H1 (cell line): ENCODE measurements around the gene GAR1. TPM values are rescaled to one million over a fixed set of nuclear protein-coding genes. Genes with fewer than 3 reads are reported as not detected.

ENCODE experiments used
- CTCF ChIA-PET: fragments of 300-600 bp; sonication (Branson Sonifier 250); formaldehyde crosslinking; loops from one replicate; lab custom pipeline; 2021; ENCODE audit not compliant: partially characterized antibody; lab: Charles Lee
- POLR2A ChIA-PET: fragments of 300-600 bp; sonication (Branson Sonifier 250); formaldehyde crosslinking; loops from one replicate; lab custom pipeline; 2021; ENCODE audit warnings: inconsistent platforms; ENCODE audit not compliant: partially characterized antibody; lab: Charles Lee
- DNase-seq, 2 experiments: peaks; one replicate each; pipeline versions ENCODE4 v3.0.0 to v3.0.0-alpha.2; 2010 to 2022; ENCODE audit warnings: low spot score in 2 of 2, low read depth in 1 of 2, mixed read lengths in 1 of 2
- FAIRE-seq: peaks from 2 replicates; lab custom pipeline; 2011; peaks lifted over from hg19 to GRCh38; lab: Jason Lieb, UNC
- H2AFZ ChIP-seq: 2 replicates; pipeline ENCODE4 v1.8.1; 2012; ENCODE audit warnings: low read length, inconsistent platforms
- H2AK5ac ChIP-seq: 2 replicates; pipeline ENCODE4 v1.6.1; 2013; ENCODE audit warnings: low read depth, low read length
- H2BK120ac ChIP-seq: replicated peaks from 2 replicates; pipeline ENCODE3; 2013; ENCODE audit warnings: low read depth, low read length, inconsistent platforms
- H2BK12ac ChIP-seq: 2 replicates; pipeline ENCODE4 v1.6.1; 2013; ENCODE audit warnings: low read depth, low read length
- H2BK15ac ChIP-seq: 2 replicates; pipeline ENCODE4 v1.6.1; 2013; ENCODE audit warnings: low read length
- H2BK20ac ChIP-seq: 2 replicates; pipeline ENCODE4 v1.6.1; 2013; ENCODE audit warnings: low read length
- H2BK5ac ChIP-seq: 2 replicates; pipeline ENCODE4 v1.6.1; 2013; ENCODE audit warnings: low read depth, low read length
- H3K14ac ChIP-seq: 2 replicates; pipeline ENCODE4 v1.6.1; 2013; ENCODE audit warnings: inconsistent platforms; ENCODE audit not compliant: insufficient read length
- H3K18ac ChIP-seq: 2 replicates; pipeline ENCODE4 v1.6.1; 2013; ENCODE audit warnings: low read length; ENCODE audit errors: extremely low read depth
- H3K23ac ChIP-seq: 2 replicates; pipeline ENCODE4 v1.6.1; 2013; ENCODE audit warnings: inconsistent platforms; ENCODE audit not compliant: insufficient read length
- H3K23me2 ChIP-seq: 2 replicates; pipeline ENCODE4 v1.6.1; 2013; ENCODE audit warnings: low read depth, low read length
- H3K27ac ChIP-seq: 2 replicates; pipeline ENCODE4 v1.6.1; 2011; ENCODE audit warnings: low read depth, low read length, inconsistent platforms
- H3K27me3 ChIP-seq, 4 experiments: replicated peaks in 1 of 4; 1 replicate in 1 of 4; 2 replicates in 3 of 4; pipeline versions ENCODE4 v1.6.1 to v1.8.1; 2011 to 2013; ENCODE audit warnings: low read length in 3 of 4, mild to moderate bottlenecking in 3 of 4, inconsistent platforms in 2 of 4, mixed read lengths in 2 of 4, moderate library complexity in 1 of 4; ENCODE audit not compliant: control insufficient read depth in 3 of 4, insufficient read depth in 3 of 4; ENCODE audit errors: extremely low read depth in 1 of 4
- H3K36me3 ChIP-seq, 4 experiments: 2 replicates each; pipeline versions ENCODE4 v1.6.1 to v1.8.1; 2011 to 2013; ENCODE audit warnings: mild to moderate bottlenecking in 4 of 4, low read length in 3 of 4, moderate library complexity in 2 of 4, control low read depth in 1 of 4, inconsistent platforms in 1 of 4; ENCODE audit not compliant: insufficient read depth in 4 of 4, control insufficient read depth in 2 of 4
- H3K4ac ChIP-seq: replicated peaks from 2 replicates; pipeline ENCODE3; 2013; ENCODE audit warnings: low read length, low read depth, mixed read lengths, inconsistent platforms; ENCODE audit not compliant: insufficient read length
- H3K4me1 ChIP-seq, 4 experiments: replicated peaks in 1 of 4; 1 replicate in 1 of 4; 2 replicates in 3 of 4; pipeline versions ENCODE4 v1.6.1 to v1.8.1; 2011 to 2013; ENCODE audit warnings: low read length in 3 of 4, inconsistent platforms in 2 of 4, mixed read lengths in 1 of 4; ENCODE audit not compliant: insufficient read depth in 4 of 4, control insufficient read depth in 3 of 4
- H3K4me2 ChIP-seq, 2 experiments: 2 replicates each; pipeline versions ENCODE4 v1.6.1 to v1.8.1; 2011 to 2013; ENCODE audit warnings: low read depth in 2 of 2, low read length in 2 of 2, control low read depth in 1 of 2, inconsistent platforms in 1 of 2, mild to moderate bottlenecking in 1 of 2; ENCODE audit not compliant: insufficient read depth in 1 of 2
- H3K4me3 ChIP-seq, 4 experiments: fragments of 200-600, 300-600 bp in 1 of 4; sonication (generic), shearing (Covaris generic), sonication (Bioruptor Twin) in 1 of 4; 2 replicates each; pipeline versions ENCODE4 v1.5.1 to v1.8.1; 2011 to 2016; ENCODE audit warnings: low read length in 4 of 4, low read depth in 3 of 4, control low read depth in 2 of 4, inconsistent platforms in 2 of 4, mild to moderate bottlenecking in 2 of 4, mixed read lengths in 1 of 4, moderate library complexity in 1 of 4; ENCODE audit not compliant: insufficient read depth in 2 of 4; ENCODE audit errors: extremely low read depth in 1 of 4
- H3K56ac ChIP-seq: replicated peaks from 2 replicates; pipeline ENCODE3; 2013; ENCODE audit warnings: low read depth, mild to moderate bottlenecking, mixed read lengths, low read length, inconsistent platforms; ENCODE audit not compliant: insufficient read length
- H3K79me1 ChIP-seq: 2 replicates; pipeline ENCODE4 v1.6.1; 2013; ENCODE audit warnings: low read depth, low read length, control low read depth
- H3K79me2 ChIP-seq, 2 experiments: 2 replicates each; pipeline versions ENCODE4 v1.6.1 to v1.8.1; 2012 to 2013; ENCODE audit warnings: low read length in 2 of 2, mild to moderate bottlenecking in 2 of 2, inconsistent platforms in 1 of 2; ENCODE audit not compliant: insufficient read depth in 2 of 2, control insufficient read depth in 1 of 2
- H3K9ac ChIP-seq, 4 experiments: replicated peaks in 1 of 4; 1 replicate in 1 of 4; 2 replicates in 3 of 4; pipeline versions ENCODE4 v1.6.1 to v1.8.1; 2011 to 2013; ENCODE audit warnings: low read depth in 3 of 4, low read length in 3 of 4, control low read depth in 2 of 4, mild to moderate bottlenecking in 2 of 4, moderate library complexity in 2 of 4, inconsistent platforms in 1 of 4; ENCODE audit errors: extremely low read depth in 1 of 4
- H3K9me3 ChIP-seq, 2 experiments: 2 replicates each; pipeline versions ENCODE4 v1.6.1 to v1.8.1; 2012 to 2013; ENCODE audit warnings: mild to moderate bottlenecking in 2 of 2, moderate library complexity in 2 of 2, control low read depth in 1 of 2, inconsistent platforms in 1 of 2, low read depth in 1 of 2, low read length in 1 of 2, mixed read lengths in 1 of 2; ENCODE audit not compliant: insufficient read depth in 2 of 2
- H4K20me1 ChIP-seq, 2 experiments: replicated peaks in 1 of 2; 2 replicates each; pipeline versions ENCODE3 to v1.8.1; 2011 to 2013; ENCODE audit warnings: inconsistent platforms in 2 of 2, low read length in 2 of 2, mild to moderate bottlenecking in 1 of 2; ENCODE audit not compliant: insufficient read depth in 2 of 2, control insufficient read depth in 1 of 2
- H4K5ac ChIP-seq: 2 replicates; pipeline ENCODE4 v1.6.1; 2013; ENCODE audit warnings: low read length, low read depth, mixed read lengths, inconsistent platforms; ENCODE audit not compliant: insufficient read length
- H4K8ac ChIP-seq: 2 replicates; pipeline ENCODE4 v1.8.0; 2013; ENCODE audit warnings: mild to moderate bottlenecking, moderate library complexity, low read length, inconsistent platforms; ENCODE audit not compliant: insufficient read depth; ENCODE audit errors: extremely low read depth
- H4K91ac ChIP-seq: replicated peaks from 2 replicates; pipeline ENCODE3; 2013; ENCODE audit warnings: low read length, mixed read lengths, inconsistent platforms; ENCODE audit not compliant: insufficient read length
- CEBPB ChIP-seq: IDR thresholded peaks from 2 replicates; pipeline ENCODE4 v1.6.1; 2012; ENCODE audit warnings: low read depth, low read length
- MAFK ChIP-seq: IDR thresholded peaks from 2 replicates; pipeline ENCODE4 v1.6.1; 2012; ENCODE audit warnings: low read depth, mild to moderate bottlenecking, improper control_type of control experiment, low read length
- YY1 ChIP-seq: IDR thresholded peaks from 2 replicates; pipeline ENCODE4 v1.6.1; 2011; ENCODE audit warnings: low read depth, mild to moderate bottlenecking, low read length
- WGBS, 2 experiments: shearing (Covaris generic) in 1 of 2; methylation state at CpG; one replicate each; pipeline versions ENCODE4 v1.1.6 to v1.1.7; 2013 to 2015; ENCODE audit warnings: low lambda C conversion rate in 2 of 2, mixed read lengths in 2 of 2, inconsistent platforms in 1 of 2, low coverage in 1 of 2, missing lambda C conversion rate in 1 of 2; ENCODE audit not compliant: insufficient replicate concordance in 2 of 2, insufficient coverage in 1 of 2, insufficient read length in 1 of 2; ENCODE audit errors: extremely low coverage in 1 of 2, missing lambda C conversion rate in 1 of 2; 5-methylcytosine and 5-hydroxymethylcytosine counted together
- polyA plus RNA-seq, 7 experiments: library from polyadenylated mRNA; depleted of rRNA in 3 of 7; stranded (reverse) in 5 of 7; unstranded in 2 of 7; fragments of >200 nt in 5 of 7; fragments of 200-250 nt in 2 of 7; gene quantifications; 1 replicate in 5 of 7; 2 replicates in 1 of 7; 4 replicates in 1 of 7; pipeline versions ENCODE4 v1.2.1 to v1.2.3, GENCODE V29; 2011 to 2013; ENCODE audit warnings: missing spikeins in 2 of 7, mixed read lengths in 2 of 7
- total RNA-seq: library from RNA; stranded (reverse); fragmentation: NEBNext Ultra II Directional; extraction: Animal tissue kit (Norgen Biotek cat#: 25700); gene quantifications from 2 replicates; pipeline ENCODE4 v1.2.1, GENCODE V29; 2021

GAR1 gene
- total and polyA plus RNA-seq, 2 of the 8 experiments (the other 6 are each of a cell fraction or from before 2014, with no cell fraction given), result 14.5 to 37.5 TPM

- Histone ChIP-seq H3K4me3 (no peak overlapping the region), H3K14ac (no peak overlapping the region), H2AFZ (no peak overlapping the region), H3K56ac (no peak overlapping the region), H3K36me3 (no peaks in the 10 kb centered on the region; a peak in 1 of 8 replicates), H2AK5ac (no peak overlapping the region), H3K23me2 (no peaks in the 10 kb centered on the region; the same call in 1 of the 2 replicates), H3K79me1 (no peaks in the 10 kb centered on the region), H3K4ac (no peak overlapping the region), H2BK12ac (no peak overlapping the region), H3K27me3 (no peaks in the 10 kb centered on the region), H3K23ac (no peak overlapping the region), H4K91ac (no peak overlapping the region), H4K5ac (no peak overlapping the region), H3K9me3 (no peaks in the 10 kb centered on the region), H3K18ac (no peak overlapping the region), H3K4me2 (no peak overlapping the region), H3K27ac (no peak overlapping the region), H2BK5ac (no peak overlapping the region), H4K8ac (no peak overlapping the region), H2BK20ac (no peak overlapping the region), H4K20me1 (no peaks in the 10 kb centered on the region), H2BK120ac (no peak overlapping the region), H3K9ac (no peak overlapping the region), H2BK15ac (no peak overlapping the region), H3K4me1 (no peaks in the 10 kb centered on the region), H3K79me2 (no peaks in the 10 kb centered on the region)
- 92% methylated on average over 4 of the region's 4 CpGs; no CpG with 5 or more reads in 1 of the 2 experiments for WGBS, 2 experiments
- DNase-seq (no peak), FAIRE-seq (no peak)
- ChIA-PET POLR2A (interaction anchor here (1.8 kb wide), 1 partner anchor 11 kb away, joined by 8 read pairs; no protein-coding TSS in a partner anchor), CTCF (no interaction called here)
- TF ChIP-seq CEBPB (peak; percentile 51; the same call in 1 of the 2 replicates), YY1 (no peak), MAFK (no peak)
Measured at GRCh38 chr4:109833756-109834155, 18.2 kb downstream of the GAR1 start.
